H1 (cell line): ENCODE results near the gene CCDC83. TPM values are rescaled to one million over a fixed set of nuclear protein-coding genes. Genes with fewer than 3 reads are reported as not detected.

Experiments used
- CTCF ChIA-PET: fragments of 300-600 bp; sonication (Branson Sonifier 250); formaldehyde crosslinking; loops from one replicate; lab custom pipeline; 2021; ENCODE audit not compliant: partially characterized antibody; lab: Charles Lee
- POLR2A ChIA-PET: fragments of 300-600 bp; sonication (Branson Sonifier 250); formaldehyde crosslinking; loops from one replicate; lab custom pipeline; 2021; ENCODE audit warnings: inconsistent platforms; ENCODE audit not compliant: partially characterized antibody; lab: Charles Lee
- DNase-seq, 2 experiments: peaks; one replicate each; pipeline versions ENCODE4 v3.0.0 to v3.0.0-alpha.2; 2010 to 2022; ENCODE audit warnings: low spot score in 2 of 2, low read depth in 1 of 2, mixed read lengths in 1 of 2
- FAIRE-seq: peaks from 2 replicates; lab custom pipeline; 2011; peaks lifted over from hg19 to GRCh38; lab: Jason Lieb, UNC
- H2AFZ ChIP-seq: 2 replicates; pipeline ENCODE4 v1.8.1; 2012; ENCODE audit warnings: low read length, inconsistent platforms
- H2AK5ac ChIP-seq: 2 replicates; pipeline ENCODE4 v1.6.1; 2013; ENCODE audit warnings: low read depth, low read length
- H2BK120ac ChIP-seq: replicated peaks from 2 replicates; pipeline ENCODE3; 2013; ENCODE audit warnings: low read depth, low read length, inconsistent platforms
- H2BK12ac ChIP-seq: 2 replicates; pipeline ENCODE4 v1.6.1; 2013; ENCODE audit warnings: low read depth, low read length
- H2BK15ac ChIP-seq: 2 replicates; pipeline ENCODE4 v1.6.1; 2013; ENCODE audit warnings: low read length
- H2BK20ac ChIP-seq: 2 replicates; pipeline ENCODE4 v1.6.1; 2013; ENCODE audit warnings: low read length
- H2BK5ac ChIP-seq: 2 replicates; pipeline ENCODE4 v1.6.1; 2013; ENCODE audit warnings: low read depth, low read length
- H3K14ac ChIP-seq: 2 replicates; pipeline ENCODE4 v1.6.1; 2013; ENCODE audit warnings: inconsistent platforms; ENCODE audit not compliant: insufficient read length
- H3K18ac ChIP-seq: 2 replicates; pipeline ENCODE4 v1.6.1; 2013; ENCODE audit warnings: low read length; ENCODE audit errors: extremely low read depth
- H3K23ac ChIP-seq: 2 replicates; pipeline ENCODE4 v1.6.1; 2013; ENCODE audit warnings: inconsistent platforms; ENCODE audit not compliant: insufficient read length
- H3K23me2 ChIP-seq: 2 replicates; pipeline ENCODE4 v1.6.1; 2013; ENCODE audit warnings: low read depth, low read length
- H3K27ac ChIP-seq: 2 replicates; pipeline ENCODE4 v1.6.1; 2011; ENCODE audit warnings: low read depth, low read length, inconsistent platforms
- H3K27me3 ChIP-seq, 4 experiments: replicated peaks in 1 of 4; 1 replicate in 1 of 4; 2 replicates in 3 of 4; pipeline versions ENCODE4 v1.6.1 to v1.8.1; 2011 to 2013; ENCODE audit warnings: low read length in 3 of 4, mild to moderate bottlenecking in 3 of 4, inconsistent platforms in 2 of 4, mixed read lengths in 2 of 4, moderate library complexity in 1 of 4; ENCODE audit not compliant: control insufficient read depth in 3 of 4, insufficient read depth in 3 of 4; ENCODE audit errors: extremely low read depth in 1 of 4
- H3K36me3 ChIP-seq, 4 experiments: 2 replicates each; pipeline versions ENCODE4 v1.6.1 to v1.8.1; 2011 to 2013; ENCODE audit warnings: mild to moderate bottlenecking in 4 of 4, low read length in 3 of 4, moderate library complexity in 2 of 4, control low read depth in 1 of 4, inconsistent platforms in 1 of 4; ENCODE audit not compliant: insufficient read depth in 4 of 4, control insufficient read depth in 2 of 4
- H3K4ac ChIP-seq: replicated peaks from 2 replicates; pipeline ENCODE3; 2013; ENCODE audit warnings: low read length, low read depth, mixed read lengths, inconsistent platforms; ENCODE audit not compliant: insufficient read length
- H3K4me1 ChIP-seq, 4 experiments: replicated peaks in 1 of 4; 1 replicate in 1 of 4; 2 replicates in 3 of 4; pipeline versions ENCODE4 v1.6.1 to v1.8.1; 2011 to 2013; ENCODE audit warnings: low read length in 3 of 4, inconsistent platforms in 2 of 4, mixed read lengths in 1 of 4; ENCODE audit not compliant: insufficient read depth in 4 of 4, control insufficient read depth in 3 of 4
- H3K4me2 ChIP-seq, 2 experiments: 2 replicates each; pipeline versions ENCODE4 v1.6.1 to v1.8.1; 2011 to 2013; ENCODE audit warnings: low read depth in 2 of 2, low read length in 2 of 2, control low read depth in 1 of 2, inconsistent platforms in 1 of 2, mild to moderate bottlenecking in 1 of 2; ENCODE audit not compliant: insufficient read depth in 1 of 2
- H3K4me3 ChIP-seq, 4 experiments: fragments of 200-600, 300-600 bp in 1 of 4; sonication (generic), shearing (Covaris generic), sonication (Bioruptor Twin) in 1 of 4; 2 replicates each; pipeline versions ENCODE4 v1.5.1 to v1.8.1; 2011 to 2016; ENCODE audit warnings: low read length in 4 of 4, low read depth in 3 of 4, control low read depth in 2 of 4, inconsistent platforms in 2 of 4, mild to moderate bottlenecking in 2 of 4, mixed read lengths in 1 of 4, moderate library complexity in 1 of 4; ENCODE audit not compliant: insufficient read depth in 2 of 4; ENCODE audit errors: extremely low read depth in 1 of 4
- H3K56ac ChIP-seq: replicated peaks from 2 replicates; pipeline ENCODE3; 2013; ENCODE audit warnings: low read depth, mild to moderate bottlenecking, mixed read lengths, low read length, inconsistent platforms; ENCODE audit not compliant: insufficient read length
- H3K79me1 ChIP-seq: 2 replicates; pipeline ENCODE4 v1.6.1; 2013; ENCODE audit warnings: low read depth, low read length, control low read depth
- H3K79me2 ChIP-seq, 2 experiments: 2 replicates each; pipeline versions ENCODE4 v1.6.1 to v1.8.1; 2012 to 2013; ENCODE audit warnings: low read length in 2 of 2, mild to moderate bottlenecking in 2 of 2, inconsistent platforms in 1 of 2; ENCODE audit not compliant: insufficient read depth in 2 of 2, control insufficient read depth in 1 of 2
- H3K9ac ChIP-seq, 4 experiments: replicated peaks in 1 of 4; 1 replicate in 1 of 4; 2 replicates in 3 of 4; pipeline versions ENCODE4 v1.6.1 to v1.8.1; 2011 to 2013; ENCODE audit warnings: low read depth in 3 of 4, low read length in 3 of 4, control low read depth in 2 of 4, mild to moderate bottlenecking in 2 of 4, moderate library complexity in 2 of 4, inconsistent platforms in 1 of 4; ENCODE audit errors: extremely low read depth in 1 of 4
- H3K9me3 ChIP-seq, 2 experiments: 2 replicates each; pipeline versions ENCODE4 v1.6.1 to v1.8.1; 2012 to 2013; ENCODE audit warnings: mild to moderate bottlenecking in 2 of 2, moderate library complexity in 2 of 2, control low read depth in 1 of 2, inconsistent platforms in 1 of 2, low read depth in 1 of 2, low read length in 1 of 2, mixed read lengths in 1 of 2; ENCODE audit not compliant: insufficient read depth in 2 of 2
- H4K20me1 ChIP-seq, 2 experiments: replicated peaks in 1 of 2; 2 replicates each; pipeline versions ENCODE3 to v1.8.1; 2011 to 2013; ENCODE audit warnings: inconsistent platforms in 2 of 2, low read length in 2 of 2, mild to moderate bottlenecking in 1 of 2; ENCODE audit not compliant: insufficient read depth in 2 of 2, control insufficient read depth in 1 of 2
- H4K5ac ChIP-seq: 2 replicates; pipeline ENCODE4 v1.6.1; 2013; ENCODE audit warnings: low read length, low read depth, mixed read lengths, inconsistent platforms; ENCODE audit not compliant: insufficient read length
- H4K8ac ChIP-seq: 2 replicates; pipeline ENCODE4 v1.8.0; 2013; ENCODE audit warnings: mild to moderate bottlenecking, moderate library complexity, low read length, inconsistent platforms; ENCODE audit not compliant: insufficient read depth; ENCODE audit errors: extremely low read depth
- H4K91ac ChIP-seq: replicated peaks from 2 replicates; pipeline ENCODE3; 2013; ENCODE audit warnings: low read length, mixed read lengths, inconsistent platforms; ENCODE audit not compliant: insufficient read length
- EZH2 ChIP-seq: fragments of 200-600 bp; sonication (generic); IDR thresholded peaks from 2 replicates; pipeline ENCODE4 v1.7.1; 2012; ENCODE audit warnings: low read depth, mild to moderate bottlenecking, moderate library complexity, low read length, inconsistent platforms; ENCODE audit not compliant: severe bottlenecking
- KDM4A ChIP-seq: IDR thresholded peaks from one replicate; pipeline ENCODE4 v1.7.1; 2012; ENCODE audit warnings: low read depth, mild to moderate bottlenecking, moderate library complexity, low read length, inconsistent platforms; ENCODE audit not compliant: severe bottlenecking
- TAF1 ChIP-seq: IDR thresholded peaks from 2 replicates; pipeline ENCODE4 v1.6.1; 2011; ENCODE audit warnings: mild to moderate bottlenecking, low read depth, low read length
- WGBS, 2 experiments: shearing (Covaris generic) in 1 of 2; methylation state at CpG; one replicate each; pipeline versions ENCODE4 v1.1.6 to v1.1.7; 2013 to 2015; ENCODE audit warnings: low lambda C conversion rate in 2 of 2, mixed read lengths in 2 of 2, inconsistent platforms in 1 of 2, low coverage in 1 of 2, missing lambda C conversion rate in 1 of 2; ENCODE audit not compliant: insufficient replicate concordance in 2 of 2, insufficient coverage in 1 of 2, insufficient read length in 1 of 2; ENCODE audit errors: extremely low coverage in 1 of 2, missing lambda C conversion rate in 1 of 2; 5-methylcytosine and 5-hydroxymethylcytosine counted together
- polyA plus RNA-seq, 7 experiments: library from polyadenylated mRNA; depleted of rRNA in 3 of 7; stranded (reverse) in 5 of 7; unstranded in 2 of 7; fragments of >200 nt in 5 of 7; fragments of 200-250 nt in 2 of 7; gene quantifications; 1 replicate in 5 of 7; 2 replicates in 1 of 7; 4 replicates in 1 of 7; pipeline versions ENCODE4 v1.2.1 to v1.2.3, GENCODE V29; 2011 to 2013; ENCODE audit warnings: missing spikeins in 2 of 7, mixed read lengths in 2 of 7
- total RNA-seq: library from RNA; stranded (reverse); fragmentation: NEBNext Ultra II Directional; extraction: Animal tissue kit (Norgen Biotek cat#: 25700); gene quantifications from 2 replicates; pipeline ENCODE4 v1.2.1, GENCODE V29; 2021

Gene CCDC83
- total and polyA plus RNA-seq, 2 of the 8 experiments (the other 6 are each of a cell fraction or from before 2014, with no cell fraction given), result not detected

DNA sequence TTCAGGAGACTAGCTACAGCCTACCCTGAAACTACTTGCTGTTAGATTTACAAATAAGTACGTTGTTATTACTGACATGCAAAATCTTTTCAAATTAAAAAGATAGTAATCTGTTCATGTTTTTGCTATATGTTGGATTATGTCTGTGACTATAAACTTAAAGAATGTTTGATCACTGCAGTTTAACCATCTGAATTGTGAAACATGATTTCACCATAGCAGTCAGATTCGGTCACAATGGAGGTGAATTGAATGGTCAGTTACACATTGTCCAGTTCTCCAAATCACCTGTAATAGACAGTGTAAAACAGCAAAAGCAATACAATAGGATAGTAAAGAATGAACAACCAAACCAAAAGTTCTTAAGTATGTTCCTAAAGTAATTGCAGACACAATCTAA lies 43.3 kb downstream of the CCDC83 start:
- Histone ChIP-seq H3K9ac (no peak overlapping the region), H3K4me2 (no peak overlapping the region), H2AK5ac (no peak overlapping the region), H3K14ac (no peak overlapping the region), H2BK20ac (no peak overlapping the region), H3K23me2 (0 out of 2 replicates have a peak, but pooled peaks cover 3% of the 10 kb centered on the region), H3K4me1 (no peaks in the 10 kb centered on the region), H3K18ac (no peak overlapping the region), H2BK15ac (no peak overlapping the region), H4K20me1 (no peaks in the 10 kb centered on the region), H2AFZ (no peak overlapping the region), H3K9me3 (no peaks in the 10 kb centered on the region), H3K79me1 (no peaks in the 10 kb centered on the region), H3K4ac (no peak overlapping the region), H4K8ac (no peak overlapping the region), H4K5ac (no peak overlapping the region), H4K91ac (no peak overlapping the region), H3K4me3 (no peak overlapping the region), H2BK12ac (no peak overlapping the region), H3K27me3 (no peaks in the 10 kb centered on the region), H3K36me3 (no peaks in the 10 kb centered on the region), H3K27ac (no peak overlapping the region), H3K56ac (no peak overlapping the region), H3K23ac (no peak overlapping the region), H3K79me2 (no peaks in the 10 kb centered on the region), H2BK120ac (no peak overlapping the region), H2BK5ac (no peak overlapping the region)
- DNase-seq (no peak), FAIRE-seq (no peak)
- ChIA-PET CTCF (interaction anchor here (0.6 to 1.4 kb wide), 2 partner anchors 11 to 44 kb away, joined by 3 read pairs; no protein-coding TSS in a partner anchor), POLR2A (no interaction called here)
- 45% methylated on average over 2 of the region's 2 CpGs; no CpG with 5 or more reads in 1 of the 2 experiments for WGBS, 2 experiments
- TF ChIP-seq EZH2 (no peak), KDM4A (no peak), TAF1 (no peak)
